Activated naive CD4-positive, alpha-beta T cell treated with anti-CD3 and anti-CD28 coated beads, Interleukin-2, amount 50 U/mL, for 72 hours (primary cell): ENCODE data around the gene AREL1. TPM values are rescaled to one million over a fixed set of nuclear protein-coding genes. Genes with fewer than 3 reads are reported as not detected.

ENCODE experiments used
- ATAC-seq, 2 donors: fragments of 150-1000 bp; cut with Tn5 transposase; 2 replicates each; pipeline ENCODE4 v1.10.0; 2021; ENCODE audit warnings: mild to moderate bottlenecking in 2 of 2, moderate library complexity in 2 of 2
- DNase-seq, 2 donors: peaks; one replicate each; pipeline ENCODE4 v3.0.0; 2021 to 2022; ENCODE audit warnings: low spot score in 2 of 2
- H3K27ac Mint-ChIP-seq, 2 donors: one replicate each; pipeline ENCODE4 v1.8.0; 2022; ENCODE audit warnings: mild to moderate bottlenecking in 2 of 2, mixed read lengths in 2 of 2
- H3K36me3 Mint-ChIP-seq, 2 donors: one replicate each; pipeline ENCODE4 v1.8.0; 2022; ENCODE audit warnings: mixed read lengths in 2 of 2
- H3K9me3 Mint-ChIP-seq, 2 donors: one replicate each; pipeline ENCODE4 v1.8.0; 2022; ENCODE audit warnings: mixed read lengths in 2 of 2
- total RNA-seq, 2 donors: library from RNA; stranded (reverse); gene quantifications; one replicate each; pipeline ENCODE4 v1.2.3, GENCODE V29; 2022

Gene AREL1
- total RNA-seq, 2 donors from 2014 or later = 30.1 to 47.1 TPM

DNA sequence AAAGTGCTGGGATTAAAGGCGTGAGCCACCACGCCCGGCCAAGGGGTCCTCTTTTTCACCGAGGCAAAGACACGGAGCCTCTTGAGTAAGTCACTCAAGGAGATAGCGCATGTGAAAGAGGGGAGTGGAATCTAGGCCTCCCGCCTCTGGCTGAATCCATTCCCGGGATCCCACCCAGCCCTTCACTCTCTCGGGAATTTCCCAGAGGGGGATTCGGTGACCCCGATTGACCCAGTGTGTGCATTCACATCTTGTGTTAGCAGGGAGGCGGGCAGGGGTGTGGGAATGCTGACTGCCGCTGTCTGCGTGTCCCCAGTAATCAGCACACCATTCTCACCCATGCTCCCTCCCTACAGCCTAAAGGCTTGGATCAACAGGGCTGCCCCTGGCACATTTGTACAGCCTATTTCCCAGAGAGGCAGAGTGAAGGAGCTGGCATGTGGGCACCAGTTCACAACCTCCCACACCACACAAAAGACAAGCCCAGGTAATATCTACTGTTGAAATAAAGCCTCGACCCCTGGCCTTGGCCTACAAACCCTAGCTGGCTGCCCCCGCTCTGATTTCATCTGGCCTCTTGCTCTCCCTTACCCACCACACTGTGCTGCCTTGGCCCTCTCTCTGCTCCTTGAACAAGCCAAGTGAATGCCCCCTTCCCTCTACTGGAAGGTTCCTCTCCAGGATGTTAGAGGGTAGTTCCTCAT is 99.5 kb downstream of the AREL1 start:
- H3K36me3 Mint-ChIP-seq = no peaks in the 10 kb centered on the region
- no peaks in the 10 kb centered on the region for H3K9me3 Mint-ChIP-seq
- DNase-seq = no peak
- H3K27ac Mint-ChIP-seq = no peak overlapping the region
- no peak for ATAC-seq

DNA sequence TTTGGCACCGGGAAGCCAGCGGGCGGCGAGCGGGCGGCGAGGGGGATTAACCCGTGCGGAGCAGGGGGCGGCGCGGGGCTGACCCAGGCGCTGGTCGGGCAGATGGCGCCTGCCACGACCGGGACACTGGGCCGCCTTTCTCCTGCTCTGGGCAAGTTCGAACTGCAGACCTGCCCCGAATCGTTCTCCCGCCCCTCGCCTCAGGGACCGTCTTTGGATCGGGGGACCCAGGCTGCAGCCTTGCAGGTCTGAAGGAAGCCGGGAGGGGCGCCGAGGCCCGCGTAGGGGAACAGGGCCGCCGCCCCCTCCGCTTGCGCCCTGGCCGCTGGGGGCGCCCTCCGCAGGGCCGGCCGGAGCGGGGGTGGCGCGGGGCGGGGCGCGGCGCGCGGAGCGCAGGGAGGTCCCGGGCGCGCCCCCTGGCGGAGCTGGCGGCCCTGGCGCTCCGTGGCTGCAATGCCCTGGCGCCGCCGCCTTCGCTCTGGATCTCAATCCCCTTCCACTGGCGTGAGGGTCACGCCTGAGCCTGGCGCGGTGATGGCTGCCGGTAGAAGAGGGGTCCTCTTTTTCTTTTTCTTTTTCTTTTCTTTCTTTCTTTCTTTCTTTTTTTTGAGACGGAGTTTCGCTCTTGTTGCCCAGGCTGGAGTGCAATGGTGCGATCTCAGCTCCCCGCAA is 100.4 kb downstream of the AREL1 start:
- peak; percentile 74 to 96 for DNase-seq
- Mint-ChIP-seq H3K9me3 (no peaks in the 10 kb centered on the region), H3K36me3 (no peaks in the 10 kb centered on the region), H3K27ac (no peak overlapping the region)
- ATAC-seq = peak; percentile 86 to 89

DNA sequence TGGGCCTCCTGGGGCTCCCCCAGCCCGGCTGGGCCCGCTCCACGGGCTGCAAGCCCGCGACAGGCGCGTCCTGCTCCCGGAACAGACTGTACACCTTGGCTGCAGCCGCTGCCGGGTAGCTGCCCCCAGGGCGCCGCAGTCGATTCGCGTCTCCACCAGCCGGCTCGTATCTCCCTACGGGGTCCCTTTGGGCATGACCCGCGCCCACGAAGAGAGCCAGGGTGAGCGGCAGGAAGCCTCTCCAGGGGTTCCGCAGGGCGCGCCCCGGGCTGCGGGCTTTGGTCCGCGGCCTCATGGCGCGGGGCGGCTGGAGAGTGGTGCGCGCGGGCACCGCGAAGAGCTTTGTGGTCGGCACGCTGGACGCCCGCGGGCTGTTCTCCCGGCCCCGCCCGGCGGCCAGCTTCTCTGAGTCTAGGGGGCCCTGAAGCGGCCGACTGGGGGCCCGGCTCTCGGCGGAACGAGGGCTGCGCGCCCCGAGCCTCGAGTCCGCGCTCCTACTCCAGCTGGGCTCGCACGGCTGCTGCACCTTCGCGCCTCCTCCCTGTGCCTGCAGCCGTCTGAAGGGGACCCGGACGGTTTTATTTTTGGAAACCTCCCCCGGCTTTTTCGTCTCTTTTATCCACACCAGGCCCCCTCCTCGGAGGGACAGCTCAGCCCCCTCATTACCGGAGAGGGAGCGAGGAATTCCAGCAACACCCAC is 101.1 kb downstream of the AREL1 start, which contains the start of gene LTBP2:
TSS of gene LTBP2 (minus strand) at position 588 of the 700 bp plus-strand sequence. CDS start at position 295, 293 bp downstream.
- peak in 1 of 2 donors; percentile 27 for DNase-seq
- Mint-ChIP-seq H3K27ac (no peak within 1 kb of the TSS), H3K9me3 (no peaks in the 10 kb centered on the region), H3K36me3 (no peaks in the 10 kb centered on the region)
- ATAC-seq = peak in 1 of 2 donors; percentile 18

Other genes starting within 250 kb of the AREL1 start
- gene NPC2, start 219.8 kb downstream of the AREL1 start, total RNA-seq = 10 to 100 TPM; 28.0 to 54.9 TPM
- 10 to 100 TPM; 30.7 to 34.5 TPM for gene ISCA2, start 219.3 kb downstream of the AREL1 start, total RNA-seq
- gene LTBP2, start 100.8 kb downstream of the AREL1 start, total RNA-seq = under 1 TPM in 1 of 2 donors, not detected in 1; 0.49 TPM
- gene FCF1, start 64 bp upstream of the AREL1 start, total RNA-seq = 10 to 100 TPM; 74.1 to 94.5 TPM
- 10 to 100 TPM; 53.0 to 73.9 TPM for gene YLPM1, start 50.2 kb upstream of the AREL1 start, total RNA-seq
- under 1 TPM; 0.23 to 0.93 TPM for gene PROX2, start 163.1 kb upstream of the AREL1 start, total RNA-seq
- 100 to 1,000 TPM; 125 to 135 TPM for gene DLST, start 168.8 kb upstream of the AREL1 start, total RNA-seq
- gene RPS6KL1, start 210.2 kb upstream of the AREL1 start, total RNA-seq = 1 to 10 TPM; 1.1 to 4.8 TPM
- gene PGF, start 242.5 kb upstream of the AREL1 start, total RNA-seq = under 1 TPM in 1 of 2 donors, not detected in 1; 0.46 TPM